Measurements from ENCODE around the gene MAP7.

Gene MAP7

GRCh38 chr6:136547336-136547735, 2.9 kb downstream of the MAP7 start:
- no peaks in the 10 kb centered on the region for H3K9me3 ChIP-seq (ENCODE audit: control insufficient read depth, insufficient read depth, low read length)
- H3K36me3 ChIP-seq (ENCODE audit: control insufficient read depth, insufficient read depth, low read length) = peaks cover 4% of the 10 kb centered on the region; the same call in 1 of the 2 replicates
- peaks cover 15% of the 10 kb centered on the region for H3K27me3 ChIP-seq (ENCODE audit: control insufficient read depth, insufficient read depth, low read length)
- H3K4me1 ChIP-seq (ENCODE audit: control insufficient read depth, insufficient read depth, low read length) = peaks cover 39% of the 10 kb centered on the region
- no peak overlapping the region for H3K4me3 ChIP-seq (ENCODE audit: low read depth, low read length)
- H3K9ac ChIP-seq (ENCODE audit: low read depth, low read length) = no peak overlapping the region
- no peak overlapping the region for H3K27ac ChIP-seq (ENCODE audit: low read depth, low read length)

GRCh38 chr6:136546331-136546730, 3.9 kb downstream of the MAP7 start:
- Histone ChIP-seq H3K4me3 (ENCODE audit: low read depth, low read length) (no peak overlapping the region), H3K27me3 (ENCODE audit: control insufficient read depth, insufficient read depth, low read length) (peaks cover 5% of the 10 kb centered on the region), H3K36me3 (ENCODE audit: control insufficient read depth, insufficient read depth, low read length) (peaks cover 4% of the 10 kb centered on the region; the same call in 1 of the 2 replicates), H3K9me3 (ENCODE audit: control insufficient read depth, insufficient read depth, low read length) (no peaks in the 10 kb centered on the region), H3K27ac (ENCODE audit: low read depth, low read length) (no peak overlapping the region), H3K9ac (ENCODE audit: low read depth, low read length) (no peak overlapping the region), H3K4me1 (ENCODE audit: control insufficient read depth, insufficient read depth, low read length) (peaks cover 40% of the 10 kb centered on the region)

DNA sequence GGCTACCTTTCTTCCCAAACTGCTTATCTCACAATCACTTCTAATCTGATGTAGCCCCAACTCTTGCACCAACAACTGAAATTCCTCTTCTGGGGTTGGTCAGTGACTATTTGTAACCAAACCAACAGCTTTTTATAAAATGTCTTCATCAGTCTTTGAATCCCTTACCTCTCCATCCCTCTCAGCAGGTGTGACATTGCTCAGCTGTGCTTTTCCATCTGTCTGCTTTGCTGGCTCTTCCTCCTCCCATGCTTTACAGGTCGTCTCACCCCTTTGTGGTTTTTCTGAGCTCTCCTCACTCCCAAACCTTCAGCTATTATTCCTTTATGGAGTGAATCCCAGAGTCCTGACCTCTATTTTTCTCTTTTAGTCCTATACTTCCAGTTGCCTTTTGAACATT, 5.9 kb downstream of the MAP7 start:
- no peak overlapping the region for H3K9ac ChIP-seq (ENCODE audit: low read depth, low read length)
- H3K4me1 ChIP-seq (ENCODE audit: control insufficient read depth, insufficient read depth, low read length) = peaks cover 47% of the 10 kb centered on the region
- H3K27ac ChIP-seq (ENCODE audit: low read depth, low read length) = no peak overlapping the region
- no peaks in the 10 kb centered on the region for H3K27me3 ChIP-seq (ENCODE audit: control insufficient read depth, insufficient read depth, low read length)
- no peaks in the 10 kb centered on the region for H3K9me3 ChIP-seq (ENCODE audit: control insufficient read depth, insufficient read depth, low read length)
- no peak overlapping the region for H3K4me3 ChIP-seq (ENCODE audit: low read depth, low read length)
- peaks cover 4% of the 10 kb centered on the region; the same call in 1 of the 2 replicates for H3K36me3 ChIP-seq (ENCODE audit: control insufficient read depth, insufficient read depth, low read length)

GRCh38 chr6:136541395-136541794, 8.8 kb downstream of the MAP7 start:
- Histone ChIP-seq H3K4me3 (ENCODE audit: low read depth, low read length) (no peak overlapping the region), H3K27me3 (ENCODE audit: control insufficient read depth, insufficient read depth, low read length) (no peaks in the 10 kb centered on the region), H3K27ac (ENCODE audit: low read depth, low read length) (no peak overlapping the region), H3K4me1 (ENCODE audit: control insufficient read depth, insufficient read depth, low read length) (peaks cover 36% of the 10 kb centered on the region), H3K9ac (ENCODE audit: low read depth, low read length) (no peak overlapping the region), H3K36me3 (ENCODE audit: control insufficient read depth, insufficient read depth, low read length) (peaks cover 4% of the 10 kb centered on the region; the same call in 1 of the 2 replicates), H3K9me3 (ENCODE audit: control insufficient read depth, insufficient read depth, low read length) (no peaks in the 10 kb centered on the region)

- H3K4me3 ChIP-seq (ENCODE audit: low read depth, low read length) = no peak overlapping the region
- peaks cover 36% of the 10 kb centered on the region for H3K4me1 ChIP-seq (ENCODE audit: control insufficient read depth, insufficient read depth, low read length)
- H3K27me3 ChIP-seq (ENCODE audit: control insufficient read depth, insufficient read depth, low read length) = no peaks in the 10 kb centered on the region
- H3K36me3 ChIP-seq (ENCODE audit: control insufficient read depth, insufficient read depth, low read length) = peaks cover 4% of the 10 kb centered on the region; the same call in 1 of the 2 replicates
- H3K27ac ChIP-seq (ENCODE audit: low read depth, low read length) = no peak overlapping the region
- H3K9ac ChIP-seq (ENCODE audit: low read depth, low read length) = no peak overlapping the region
- no peaks in the 10 kb centered on the region for H3K9me3 ChIP-seq (ENCODE audit: control insufficient read depth, insufficient read depth, low read length)
Measured at GRCh38 chr6:136539967-136540652, 10.1 kb downstream of the MAP7 start.

- H3K27me3 ChIP-seq (ENCODE audit: control insufficient read depth, insufficient read depth, low read length) = no peaks in the 10 kb centered on the region
- H3K9me3 ChIP-seq (ENCODE audit: control insufficient read depth, insufficient read depth, low read length) = no peaks in the 10 kb centered on the region
- H3K4me1 ChIP-seq (ENCODE audit: control insufficient read depth, insufficient read depth, low read length) = peaks cover 34% of the 10 kb centered on the region
- peaks cover 4% of the 10 kb centered on the region; the same call in 1 of the 2 replicates for H3K36me3 ChIP-seq (ENCODE audit: control insufficient read depth, insufficient read depth, low read length)
- no peak overlapping the region for H3K4me3 ChIP-seq (ENCODE audit: low read depth, low read length)
- H3K9ac ChIP-seq (ENCODE audit: low read depth, low read length) = no peak overlapping the region
- no peak overlapping the region for H3K27ac ChIP-seq (ENCODE audit: low read depth, low read length)
Measured at GRCh38 chr6:136538836-136539235, 11.4 kb downstream of the MAP7 start.

DNA sequence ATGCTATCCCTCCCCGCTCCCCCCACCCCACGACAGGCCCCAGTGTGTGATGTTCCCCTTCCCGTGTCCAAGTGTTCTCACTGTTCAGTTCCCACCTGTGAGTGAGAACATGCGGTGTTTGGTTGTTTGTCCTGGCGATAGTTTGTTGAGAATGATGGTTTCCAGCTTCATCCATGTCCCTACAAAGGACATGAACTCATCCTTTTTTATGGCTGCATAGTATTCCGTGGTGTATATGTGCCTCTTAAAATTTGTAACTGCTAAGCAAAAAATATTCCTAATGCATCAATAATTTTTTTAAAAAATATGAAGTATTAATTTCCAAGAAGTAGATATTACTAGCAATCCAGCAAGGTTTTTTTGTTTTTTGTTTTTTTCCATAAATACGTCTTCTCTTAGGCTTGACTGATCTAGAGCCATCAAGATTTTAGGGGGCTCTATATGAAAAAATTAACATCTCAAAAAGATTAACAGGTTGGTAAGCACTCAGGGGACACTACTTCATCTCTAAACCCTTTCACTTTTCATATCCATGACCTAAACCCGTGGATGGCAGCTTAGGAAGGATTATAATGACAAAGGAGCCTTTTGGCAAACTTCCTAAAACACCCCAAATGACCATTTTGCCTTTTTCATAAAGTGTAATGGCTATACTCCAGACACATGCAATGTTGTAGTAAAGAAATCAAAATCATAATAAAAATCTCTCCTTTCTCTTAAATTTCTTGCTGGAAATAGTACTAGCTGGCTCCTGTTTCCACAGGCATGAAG, 14.2 kb downstream of the MAP7 start:
- Histone ChIP-seq H3K27ac (ENCODE audit: low read depth, low read length) (peak overlapping the region; percentile 4), H3K4me1 (ENCODE audit: control insufficient read depth, insufficient read depth, low read length) (peaks cover 40% of the 10 kb centered on the region)

DNA sequence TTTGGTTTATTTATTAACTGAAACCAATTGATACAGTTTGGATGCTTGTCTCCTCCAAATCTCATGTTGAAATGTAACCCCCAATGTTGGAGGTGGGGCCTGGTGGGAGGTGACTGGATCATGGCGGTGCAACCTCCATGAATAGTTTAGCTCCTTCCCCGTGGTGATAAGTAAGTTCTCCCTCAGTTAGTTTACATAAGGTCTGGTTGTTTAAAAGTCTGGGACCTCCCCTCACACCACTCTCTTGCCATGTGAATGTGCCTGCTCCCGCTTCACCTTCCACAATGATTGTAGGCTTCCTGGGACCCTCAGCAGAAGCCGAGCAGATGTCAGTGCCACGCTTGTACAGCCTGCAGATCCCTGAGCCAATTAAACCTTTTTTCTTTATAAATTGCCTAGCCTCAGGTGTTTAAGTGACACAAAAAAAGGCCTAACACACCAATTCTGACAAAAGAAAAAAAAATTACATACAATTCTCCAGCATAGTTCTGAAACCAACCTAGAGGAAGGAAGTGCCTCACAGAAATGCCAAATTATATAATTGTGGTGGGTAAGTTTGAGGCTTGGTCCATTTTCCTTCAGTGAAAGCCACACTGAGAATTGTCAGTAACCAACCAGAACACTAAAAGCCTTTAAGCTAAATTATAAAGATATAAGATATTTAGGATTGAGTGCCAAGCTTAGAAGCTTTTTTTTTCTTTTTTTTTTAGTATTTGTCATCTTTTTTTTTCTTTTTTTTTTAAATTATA, 15.0 kb downstream of the MAP7 start:
- Histone ChIP-seq H3K4me3 (ENCODE audit: low read depth, low read length) (no peak overlapping the region), H3K27me3 (ENCODE audit: control insufficient read depth, insufficient read depth, low read length) (no peaks in the 10 kb centered on the region), H3K27ac (ENCODE audit: low read depth, low read length) (peak overlapping the region; percentile 46), H3K36me3 (ENCODE audit: control insufficient read depth, insufficient read depth, low read length) (no peaks in the 10 kb centered on the region), H3K9ac (ENCODE audit: low read depth, low read length) (no peak overlapping the region), H3K9me3 (ENCODE audit: control insufficient read depth, insufficient read depth, low read length) (no peaks in the 10 kb centered on the region), H3K4me1 (ENCODE audit: control insufficient read depth, insufficient read depth, low read length) (peaks cover 42% of the 10 kb centered on the region)

More for the DNA sequence above, 14.2 kb downstream of the MAP7 start:
- Histone ChIP-seq H3K4me3 (ENCODE audit: low read depth, low read length) (no peak overlapping the region), H3K27me3 (ENCODE audit: control insufficient read depth, insufficient read depth, low read length) (no peaks in the 10 kb centered on the region), H3K9me3 (ENCODE audit: control insufficient read depth, insufficient read depth, low read length) (no peaks in the 10 kb centered on the region), H3K9ac (ENCODE audit: low read depth, low read length) (no peak overlapping the region), H3K36me3 (ENCODE audit: control insufficient read depth, insufficient read depth, low read length) (no peaks in the 10 kb centered on the region)

DNA sequence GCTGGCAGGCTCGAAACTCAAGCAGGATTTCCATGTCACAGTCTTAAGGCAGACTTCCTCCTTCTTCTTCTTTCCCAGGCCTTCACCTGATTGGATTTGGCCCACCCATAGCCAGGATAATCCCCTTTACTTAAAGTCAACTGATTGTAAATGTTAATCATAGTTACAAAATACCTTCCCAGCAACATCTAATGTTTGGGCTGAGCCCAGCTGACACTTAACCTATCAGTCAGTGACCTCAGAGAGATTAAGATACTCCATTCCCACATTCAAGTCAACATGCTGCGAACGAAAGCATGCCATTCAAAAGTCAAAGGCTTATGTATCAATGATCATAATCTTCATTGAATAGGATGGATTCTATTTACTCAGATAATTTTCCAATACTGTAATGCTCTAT, 16.0 kb downstream of the MAP7 start:
- H3K27me3 ChIP-seq (ENCODE audit: control insufficient read depth, insufficient read depth, low read length) = no peaks in the 10 kb centered on the region
- H3K27ac ChIP-seq (ENCODE audit: low read depth, low read length) = no peak overlapping the region
- H3K4me3 ChIP-seq (ENCODE audit: low read depth, low read length) = no peak overlapping the region
- no peaks in the 10 kb centered on the region for H3K9me3 ChIP-seq (ENCODE audit: control insufficient read depth, insufficient read depth, low read length)
- no peaks in the 10 kb centered on the region for H3K36me3 ChIP-seq (ENCODE audit: control insufficient read depth, insufficient read depth, low read length)
- H3K9ac ChIP-seq (ENCODE audit: low read depth, low read length) = no peak overlapping the region
- peaks cover 39% of the 10 kb centered on the region for H3K4me1 ChIP-seq (ENCODE audit: control insufficient read depth, insufficient read depth, low read length)

DNA sequence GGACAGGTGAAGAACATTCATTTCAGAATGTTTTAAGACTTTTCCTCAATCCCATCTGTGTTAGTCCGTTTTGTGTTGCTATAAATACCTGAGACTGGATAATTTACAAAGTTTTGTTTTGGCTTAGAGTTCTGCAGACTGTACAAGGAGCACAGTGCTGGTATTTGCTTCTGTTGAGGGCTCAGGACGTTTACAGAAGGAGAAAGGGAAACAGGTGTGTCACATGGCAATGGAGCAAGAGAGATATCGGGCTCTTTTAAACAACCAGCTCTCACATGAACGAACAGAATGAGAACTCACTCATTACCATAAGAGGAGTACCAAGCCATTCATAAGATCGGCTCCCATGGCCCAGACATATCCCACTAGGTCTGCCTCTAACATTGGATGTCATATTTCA, 16.7 kb downstream of the MAP7 start:
- H3K9ac ChIP-seq (ENCODE audit: low read depth, low read length) = no peak overlapping the region
- no peak overlapping the region for H3K4me3 ChIP-seq (ENCODE audit: low read depth, low read length)

More for the DNA sequence above, 16.7 kb downstream of the MAP7 start:
- Histone ChIP-seq H3K27ac (ENCODE audit: low read depth, low read length) (no peak overlapping the region), H3K36me3 (ENCODE audit: control insufficient read depth, insufficient read depth, low read length) (no peaks in the 10 kb centered on the region), H3K27me3 (ENCODE audit: control insufficient read depth, insufficient read depth, low read length) (no peaks in the 10 kb centered on the region), H3K4me1 (ENCODE audit: control insufficient read depth, insufficient read depth, low read length) (peaks cover 44% of the 10 kb centered on the region), H3K9me3 (ENCODE audit: control insufficient read depth, insufficient read depth, low read length) (no peaks in the 10 kb centered on the region)
